ENCODE data around the gene MIEF1. TPM values are rescaled to one million over a fixed set of nuclear protein-coding genes. Genes with fewer than 3 reads are reported as not detected.

Gene MIEF1
- total and polyA plus RNA-seq, 2 experiments from 2014 or later = 13.2 to 40.1 TPM

DNA sequence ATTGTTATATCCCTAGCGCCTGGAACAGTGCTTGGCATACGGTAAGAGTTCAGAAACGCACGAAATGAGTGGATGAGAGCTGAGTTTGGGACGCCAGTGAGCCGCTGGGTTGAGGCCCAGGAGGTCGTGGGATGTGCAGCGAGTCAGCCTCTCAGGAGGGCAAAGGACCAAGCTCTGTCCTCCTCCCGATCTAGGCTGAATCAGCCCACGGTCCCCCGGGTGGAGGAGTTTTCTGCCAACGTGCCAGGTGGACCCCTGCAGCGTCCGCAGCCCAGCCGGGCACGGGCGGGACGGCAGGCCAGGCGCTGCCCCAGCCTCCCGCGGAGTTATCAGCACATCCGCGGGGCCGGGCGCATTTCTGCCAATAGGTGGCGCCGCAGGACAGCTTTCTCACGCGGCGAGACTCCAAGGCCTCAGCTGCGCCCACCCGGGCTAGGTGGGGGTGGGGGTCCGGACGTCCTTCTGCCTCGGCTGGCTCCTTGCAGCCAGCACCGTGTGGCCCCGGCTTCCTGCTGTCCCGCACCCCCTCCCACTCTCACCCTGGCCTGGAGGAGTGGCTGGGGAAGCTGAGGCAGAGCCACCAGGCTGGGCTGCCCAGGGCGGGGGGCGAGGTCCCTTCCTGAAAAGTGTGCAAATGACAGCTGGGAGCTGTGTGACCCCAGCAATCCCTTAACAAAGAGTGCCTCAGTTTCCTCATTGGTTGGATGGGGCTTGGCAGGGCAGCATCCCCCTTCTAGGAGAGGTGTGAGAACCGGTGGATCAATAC lies 32.7 kb downstream of the MIEF1 start:
- Histone ChIP-seq H4K20me1 (replicated peaks; ENCODE audit: insufficient read depth) (peaks cover 20% of the 10 kb centered on the region), H3K79me2 (replicated peaks; ENCODE audit: insufficient read depth) (peaks cover 21% of the 10 kb centered on the region), H3K27me3 (ENCODE audit: insufficient read depth) (no peaks in the 10 kb centered on the region), H3F3A (replicated peaks; ENCODE audit: low read depth) (peaks cover 27% of the 10 kb centered on the region), H3K36me3 (ENCODE audit: insufficient read depth) (peaks cover 5% of the 10 kb centered on the region; the same call in 1 of the 2 replicates), H2AFZ (peak overlapping the region; percentile 94), H3K4me2 (peak overlapping the region; percentile 87), H3K4me1 (ENCODE audit: insufficient read depth) (peaks cover 47% of the 10 kb centered on the region), H3K4me3 (peak overlapping the region; percentile 53), H3K9me2 (ENCODE audit: insufficient read depth) (no peaks in the 10 kb centered on the region), H3K27ac (ENCODE audit: low read depth) (peak overlapping the region; percentile 74; the same call in 1 of the 2 replicates)
- Mint-ChIP-seq H3K4me1 (peaks cover 60% of the 10 kb centered on the region), H3K4me3 (peak overlapping the region; percentile 47; the same call in 2 of the 3 replicates), H3K27ac (no peak overlapping the region), H3K27me3 (ENCODE audit: insufficient read depth, low read depth, poor library complexity) (peaks cover 38% of the 10 kb centered on the region), H3K9me3 (no peaks in the 10 kb centered on the region), H3K36me3 (ENCODE audit: low read depth) (peaks cover 17% of the 10 kb centered on the region)
- DNase-seq (ENCODE audit: low spot score) (peak; percentile 95), ATAC-seq (peak; percentile 55)
- peak; percentile 69 to 92 for TF ChIP-seq CTCF (conservative IDR thresholded peaks at IDR 0.05; ENCODE audit: low read depth in 2 of 2)
- TF ChIP-seq, protein P1, sequence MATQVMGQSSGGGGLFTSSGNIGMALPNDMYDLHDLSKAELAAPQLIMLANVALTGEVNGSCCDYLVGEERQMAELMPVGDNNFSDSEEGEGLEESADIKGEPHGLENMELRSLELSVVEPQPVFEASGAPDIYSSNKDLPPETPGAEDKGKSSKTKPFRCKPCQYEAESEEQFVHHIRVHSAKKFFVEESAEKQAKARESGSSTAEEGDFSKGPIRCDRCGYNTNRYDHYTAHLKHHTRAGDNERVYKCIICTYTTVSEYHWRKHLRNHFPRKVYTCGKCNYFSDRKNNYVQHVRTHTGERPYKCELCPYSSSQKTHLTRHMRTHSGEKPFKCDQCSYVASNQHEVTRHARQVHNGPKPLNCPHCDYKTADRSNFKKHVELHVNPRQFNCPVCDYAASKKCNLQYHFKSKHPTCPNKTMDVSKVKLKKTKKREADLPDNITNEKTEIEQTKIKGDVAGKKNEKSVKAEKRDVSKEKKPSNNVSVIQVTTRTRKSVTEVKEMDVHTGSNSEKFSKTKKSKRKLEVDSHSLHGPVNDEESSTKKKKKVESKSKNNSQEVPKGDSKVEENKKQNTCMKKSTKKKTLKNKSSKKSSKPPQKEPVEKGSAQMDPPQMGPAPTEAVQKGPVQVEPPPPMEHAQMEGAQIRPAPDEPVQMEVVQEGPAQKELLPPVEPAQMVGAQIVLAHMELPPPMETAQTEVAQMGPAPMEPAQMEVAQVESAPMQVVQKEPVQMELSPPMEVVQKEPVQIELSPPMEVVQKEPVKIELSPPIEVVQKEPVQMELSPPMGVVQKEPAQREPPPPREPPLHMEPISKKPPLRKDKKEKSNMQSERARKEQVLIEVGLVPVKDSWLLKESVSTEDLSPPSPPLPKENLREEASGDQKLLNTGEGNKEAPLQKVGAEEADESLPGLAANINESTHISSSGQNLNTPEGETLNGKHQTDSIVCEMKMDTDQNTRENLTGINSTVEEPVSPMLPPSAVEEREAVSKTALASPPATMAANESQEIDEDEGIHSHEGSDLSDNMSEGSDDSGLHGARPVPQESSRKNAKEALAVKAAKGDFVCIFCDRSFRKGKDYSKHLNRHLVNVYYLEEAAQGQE (IDR thresholded peaks at IDR 0.05; ENCODE audit: unreplicated experiment) = no peak

DNA sequence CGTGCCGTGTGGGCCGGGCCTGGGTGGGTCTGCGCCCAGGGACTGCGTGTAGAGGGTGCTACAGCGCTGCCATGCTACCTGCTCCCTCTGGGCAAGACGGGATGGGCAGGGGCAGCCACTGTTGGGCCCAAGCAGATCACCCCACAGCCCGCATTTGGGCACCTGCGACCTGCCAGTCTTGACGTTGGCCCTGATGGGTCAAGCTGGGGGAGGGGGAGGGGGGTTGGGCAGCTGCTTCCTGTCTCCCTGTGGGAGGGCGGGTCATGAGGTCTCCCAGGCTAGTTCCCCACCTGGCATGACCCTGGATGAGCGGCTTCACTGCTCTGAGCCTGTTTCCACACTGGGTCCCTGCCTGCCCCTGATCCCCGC lies 33.3 kb downstream of the MIEF1 start:
- Histone ChIP-seq H3K36me3 (ENCODE audit: insufficient read depth) (no peaks in the 10 kb centered on the region), H3K4me2 (peak overlapping the region; percentile 87), H3K4me1 (ENCODE audit: insufficient read depth) (peaks cover 47% of the 10 kb centered on the region), H3F3A (replicated peaks; ENCODE audit: low read depth) (peaks cover 21% of the 10 kb centered on the region), H3K79me2 (replicated peaks; ENCODE audit: insufficient read depth) (peaks cover 17% of the 10 kb centered on the region), H4K20me1 (replicated peaks; ENCODE audit: insufficient read depth) (peaks cover 14% of the 10 kb centered on the region), H2AFZ (peak overlapping the region; percentile 94), H3K4me3 (peak overlapping the region; percentile 53), H3K27me3 (ENCODE audit: insufficient read depth) (no peaks in the 10 kb centered on the region), H3K27ac (ENCODE audit: low read depth) (no peak overlapping the region), H3K9me2 (ENCODE audit: insufficient read depth) (no peaks in the 10 kb centered on the region)
- peak; percentile 67 for DNase-seq (ENCODE audit: low spot score)
- ATAC-seq = peak; percentile 14
- no peaks in the 10 kb centered on the region for H3K9me3 Mint-ChIP-seq
- H3K36me3 Mint-ChIP-seq (ENCODE audit: low read depth) = peaks cover 11% of the 10 kb centered on the region
- H3K4me1 Mint-ChIP-seq = peaks cover 56% of the 10 kb centered on the region
- H3K27ac Mint-ChIP-seq = no peak overlapping the region
- H3K27me3 Mint-ChIP-seq (ENCODE audit: insufficient read depth, low read depth, poor library complexity) = peaks cover 34% of the 10 kb centered on the region
- no peak for TF ChIP-seq JUNB (IDR thresholded peaks at IDR 0.05; ENCODE audit: unreplicated experiment)
- TF ChIP-seq ETS1 (IDR thresholded peaks at IDR 0.05) = 0 out of 2 replicates have a peak, but pooled peaks have one; percentile 41
- TF ChIP-seq CTCF (conservative IDR thresholded peaks at IDR 0.05; ENCODE audit: low read depth in 2 of 2) = no peak
- no peak for TF ChIP-seq NANOG (IDR thresholded peaks at IDR 0.05; ENCODE audit: borderline replicate concordance)
- no peak for TF ChIP-seq POLR2AphosphoS5 (IDR thresholded peaks at IDR 0.05; ENCODE audit: low read depth)
- H3K4me3 Mint-ChIP-seq = no peak overlapping the region

All from GM23338 (cell line).